GM19467 (cell line): ENCODE results near the gene SASH1.

Experiments used
- ATAC-seq: cut with Tn5 transposase; IDR thresholded peaks from one replicate; pipeline ENCODE4 v1.9.1; 2021; ENCODE audit warnings: mild to moderate bottlenecking, moderate library complexity; ENCODE audit not compliant: unreplicated experiment

Gene SASH1

GRCh38 chr6:148342350-148343046, at the start of gene SASH1:
SASH1 (plus strand) TSS chr6:148342838; CDS start chr6:148343068, 230 bp downstream.
- ATAC-seq: peak; percentile 84

GRCh38 chr6:148293181-148293995, 49.2 kb upstream of the SASH1 start:
- ATAC-seq: no peak

- ATAC-seq: no peak
Observed at GRCh38 chr6:148294059-148294458, 48.6 kb upstream of the SASH1 start.

- no peak for ATAC-seq
Observed at GRCh38 chr6:148295261-148295887, 47.3 kb upstream of the SASH1 start.

DNA sequence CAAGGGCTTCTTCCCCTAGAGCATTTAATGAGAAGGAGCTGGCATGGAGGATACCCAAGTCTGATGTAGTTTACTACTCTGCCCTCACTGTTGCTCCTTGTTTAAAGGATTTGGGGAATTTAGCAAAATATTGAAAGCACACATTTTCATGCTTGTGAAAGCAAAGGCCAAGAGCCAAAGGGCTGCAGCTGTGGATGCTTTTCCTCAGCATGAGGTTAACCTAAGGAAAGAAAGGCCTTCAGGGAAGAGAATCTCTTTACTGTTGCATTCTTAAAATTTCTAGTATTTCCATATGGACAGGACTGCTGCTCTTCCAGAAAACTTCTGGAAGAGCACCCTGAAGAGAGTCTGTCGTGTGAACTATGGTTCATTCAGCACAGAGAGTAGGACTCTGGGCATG, 45.9 kb upstream of the SASH1 start:
- ATAC-seq: no peak

DNA sequence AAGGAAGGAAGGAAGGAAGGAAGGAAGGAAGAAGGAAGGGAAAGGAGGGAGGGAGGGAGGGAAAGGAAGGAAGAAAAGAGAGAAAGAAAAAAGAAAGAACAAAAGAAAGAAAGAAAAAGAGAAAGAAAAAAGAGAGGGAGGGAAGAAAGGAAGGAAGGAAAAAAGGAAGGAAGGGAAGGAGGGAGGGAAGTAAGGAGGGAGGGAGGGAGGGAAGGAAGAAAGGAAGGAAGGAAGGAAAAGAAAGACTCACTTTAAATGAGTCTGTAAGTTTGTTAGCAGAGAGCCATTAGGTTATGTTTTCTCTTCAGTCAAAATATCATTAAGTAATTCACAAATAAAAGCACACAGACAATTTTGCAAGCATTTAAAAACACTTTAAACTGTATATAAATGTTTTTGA, 44.0 kb upstream of the SASH1 start:
- no peak for ATAC-seq

DNA sequence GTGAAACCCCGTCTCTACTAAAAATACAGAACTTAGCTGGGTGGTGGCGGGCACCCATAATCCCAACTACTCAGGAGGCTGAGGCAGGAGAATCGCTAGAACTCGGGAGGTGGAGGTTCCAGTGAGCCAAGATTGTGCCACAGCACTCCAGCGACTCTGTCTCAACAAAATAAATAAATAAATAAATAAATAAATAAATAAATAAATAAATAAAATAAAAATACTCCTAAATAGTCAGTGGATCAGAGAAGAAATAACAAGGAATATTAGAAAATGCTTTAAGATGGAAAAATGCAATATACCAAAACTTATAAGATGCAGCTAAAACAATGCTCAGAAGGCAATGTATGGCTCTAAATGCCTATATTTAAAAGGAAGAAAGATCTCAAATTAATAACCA, 39.0 kb upstream of the SASH1 start:
- no peak for ATAC-seq

DNA sequence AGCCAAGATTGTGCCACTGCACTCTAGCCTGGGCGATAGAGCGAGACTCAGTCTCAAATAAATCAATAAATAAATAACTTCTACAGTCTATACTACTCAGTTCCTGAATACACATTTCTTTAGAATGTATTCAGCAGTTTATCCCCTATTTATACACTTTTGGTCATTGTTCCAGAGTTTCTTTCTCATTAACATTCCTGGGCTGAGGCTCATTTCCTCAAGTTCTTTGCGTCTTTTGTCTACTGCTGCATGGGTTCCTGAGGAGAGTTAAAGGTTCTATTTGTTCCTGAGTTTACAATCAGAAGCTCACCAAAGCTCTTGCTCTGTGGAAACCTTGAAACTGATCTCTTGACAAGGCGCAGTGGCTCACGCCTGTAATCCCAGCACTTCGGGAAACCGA, 37.7 kb upstream of the SASH1 start:
- ATAC-seq: no peak

- ATAC-seq: no peak
Observed at GRCh38 chr6:148306286-148306685, 36.4 kb upstream of the SASH1 start.

- no peak for ATAC-seq
Observed at GRCh38 chr6:148307405-148307804, 35.2 kb upstream of the SASH1 start.

- no peak for ATAC-seq
Observed at GRCh38 chr6:148309301-148309700, 33.3 kb upstream of the SASH1 start.

GRCh38 chr6:148311966-148312669, 30.5 kb upstream of the SASH1 start:
- no peak for ATAC-seq

DNA sequence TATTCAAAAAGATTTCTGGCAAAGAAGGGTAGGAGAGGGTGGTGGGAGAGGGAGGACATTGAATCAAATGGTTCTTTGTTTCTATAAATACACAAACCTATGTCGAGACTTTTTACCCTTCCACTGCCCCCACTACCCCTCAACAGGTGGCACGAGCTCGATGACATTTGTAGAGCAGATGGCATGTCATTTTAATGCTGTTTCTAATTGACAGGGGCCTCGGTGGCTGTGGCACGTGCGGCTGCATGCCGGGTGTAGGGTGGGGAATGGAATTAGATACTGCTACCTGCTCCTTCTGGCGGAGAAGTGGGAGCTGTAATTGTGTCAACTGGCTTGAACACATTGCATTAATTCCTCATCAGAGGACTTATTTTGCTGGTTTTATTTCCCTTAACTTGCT, 29.1 kb upstream of the SASH1 start:
- no peak for ATAC-seq

GRCh38 chr6:148316308-148316707, 26.3 kb upstream of the SASH1 start:
- no peak for ATAC-seq

DNA sequence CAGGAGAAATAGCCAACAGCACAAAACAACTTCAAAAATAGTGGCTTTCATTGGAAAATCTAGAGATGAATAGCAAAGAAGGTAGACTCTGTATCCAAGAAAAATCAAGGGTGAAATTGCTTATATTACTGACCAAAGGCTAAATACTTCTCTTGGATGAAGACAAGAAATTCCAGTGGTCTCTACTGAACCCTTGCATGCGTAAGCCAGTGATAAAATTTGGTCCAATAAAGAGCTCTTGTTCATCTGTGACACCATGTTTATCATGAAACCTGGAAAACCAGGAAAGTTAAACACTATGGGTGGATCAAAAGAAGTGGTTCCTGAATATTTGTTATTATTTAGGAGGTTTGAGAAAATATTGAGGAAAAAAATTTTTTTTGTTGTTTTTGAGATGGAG, 25.6 kb upstream of the SASH1 start:
- ATAC-seq: no peak

DNA sequence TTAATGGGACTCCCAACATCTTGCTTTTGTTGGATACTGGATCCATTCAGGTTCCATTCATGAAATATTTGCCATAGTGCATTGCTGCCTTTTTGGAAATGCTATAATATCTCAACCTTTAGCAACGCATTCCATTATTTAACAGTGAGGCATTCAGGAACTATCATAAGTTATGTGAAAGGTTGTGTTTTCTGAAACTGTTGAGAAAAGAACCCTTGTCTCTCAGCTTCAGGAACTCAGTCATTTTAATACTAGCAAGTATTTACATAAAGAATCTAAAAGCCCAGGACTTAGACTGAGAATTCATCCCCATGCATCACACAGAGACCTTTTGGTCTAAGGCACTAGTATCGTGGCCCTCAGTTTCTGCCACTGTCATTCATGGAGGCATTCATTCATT, 24.9 kb upstream of the SASH1 start:
- no peak for ATAC-seq

DNA sequence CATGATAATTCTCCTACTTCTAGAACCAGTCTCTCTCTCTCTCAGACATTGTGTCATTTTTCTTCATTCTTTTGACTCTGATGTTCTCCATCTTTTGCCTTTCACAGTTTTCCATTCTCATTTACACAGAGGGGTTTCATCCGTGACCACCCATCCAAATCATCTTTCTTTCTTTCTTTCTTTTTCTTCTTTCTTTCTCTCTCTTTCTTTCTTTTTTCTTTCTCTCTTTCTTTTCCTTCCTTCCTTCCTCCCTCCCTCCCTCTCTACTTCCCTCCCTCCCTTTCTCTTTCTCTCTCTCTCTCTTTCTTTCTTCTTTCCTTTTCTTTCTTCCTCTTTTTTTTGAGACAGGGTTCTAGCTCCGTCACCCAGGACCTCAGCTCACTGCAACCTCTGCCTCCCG, 19.9 kb upstream of the SASH1 start:
- no peak for ATAC-seq

DNA sequence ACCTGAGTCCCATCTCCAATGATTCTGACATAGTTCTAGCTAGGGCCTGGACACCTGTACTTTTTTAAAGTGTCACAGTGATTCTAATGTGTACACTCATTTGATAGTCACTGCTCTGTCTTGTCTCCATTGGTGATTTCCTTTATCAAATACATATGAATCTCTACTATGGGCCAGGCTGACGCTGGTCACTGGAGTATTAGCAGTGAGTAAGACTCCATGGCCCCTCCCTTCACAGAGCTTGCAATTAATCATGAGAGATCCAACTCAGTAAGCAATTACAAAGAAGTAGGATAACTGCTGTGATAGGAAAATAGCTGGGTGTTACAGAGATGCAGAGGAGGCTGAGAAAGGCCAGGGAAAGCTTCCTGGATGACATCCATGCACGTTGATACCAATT, 19.3 kb upstream of the SASH1 start:
- ATAC-seq: no peak

DNA sequence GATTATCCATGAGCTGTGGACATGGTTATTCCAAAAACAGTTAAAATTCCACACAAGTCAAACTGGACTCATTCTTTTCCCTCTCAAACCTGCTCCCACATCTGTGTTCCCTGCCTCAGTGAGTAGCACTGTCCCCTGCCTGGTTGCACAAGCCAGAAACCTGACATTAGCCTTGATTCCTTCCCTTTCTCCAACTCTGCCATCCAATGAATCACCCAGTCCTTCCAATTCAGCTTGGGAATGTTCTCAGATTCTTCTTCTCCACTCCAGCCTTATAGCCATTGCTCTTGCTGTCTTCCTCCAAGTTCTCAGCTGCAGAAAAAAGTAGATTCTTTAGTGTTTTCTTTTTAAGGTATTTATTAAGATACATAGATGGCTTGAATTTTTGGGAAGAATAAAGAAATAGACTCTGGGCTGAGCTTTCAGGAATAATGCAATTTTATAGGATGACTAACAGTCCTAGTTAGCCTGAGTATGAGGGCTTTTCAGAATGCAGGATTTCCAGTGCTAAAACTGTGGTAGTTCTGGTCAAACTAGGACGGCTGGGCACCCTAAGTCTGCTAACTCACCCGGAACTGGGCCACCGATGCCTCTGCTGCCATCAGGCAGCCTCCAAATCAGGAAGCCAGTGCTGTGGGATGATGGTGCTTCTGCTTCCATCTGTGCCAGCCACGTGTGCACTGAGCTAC, 18.2 kb upstream of the SASH1 start:
- ATAC-seq: no peak

GRCh38 chr6:148325316-148326068, 17.1 kb upstream of the SASH1 start:
- ATAC-seq: no peak
